Activated CD4-positive, CD25-positive, alpha-beta regulatory T cell treated with anti-CD3 and anti-CD28 coated beads, Interleukin-2, amount 50 U/mL, for 16 hours (primary cell): ENCODE data around the gene YEATS4.

Experiments used
- DNase-seq: peaks from one replicate; pipeline ENCODE4 v3.0.0-alpha.2; 2020; ENCODE audit warnings: low read depth, low spot score

The YEATS4 gene

DNA sequence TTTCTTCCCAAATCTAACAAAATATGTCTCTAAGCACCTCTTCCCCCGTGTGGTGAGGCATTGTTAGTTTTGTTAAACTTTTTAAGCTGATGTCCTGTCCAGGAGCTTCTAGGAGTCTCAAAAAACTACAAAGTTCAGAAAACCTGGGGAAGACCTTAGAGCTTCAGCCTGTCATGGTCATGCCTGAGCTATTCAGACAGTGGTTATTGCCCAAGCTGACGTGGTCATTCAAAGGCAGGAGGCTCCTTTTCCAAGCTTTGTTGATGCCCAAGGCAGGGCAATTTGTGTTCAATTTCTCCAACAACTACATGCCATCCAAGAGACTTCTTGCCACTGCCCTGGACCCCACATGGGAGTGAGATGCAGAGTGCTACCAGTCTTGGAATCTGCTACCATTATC, 17.1 kb upstream of the YEATS4 start:
- DNase-seq: no peak

DNA sequence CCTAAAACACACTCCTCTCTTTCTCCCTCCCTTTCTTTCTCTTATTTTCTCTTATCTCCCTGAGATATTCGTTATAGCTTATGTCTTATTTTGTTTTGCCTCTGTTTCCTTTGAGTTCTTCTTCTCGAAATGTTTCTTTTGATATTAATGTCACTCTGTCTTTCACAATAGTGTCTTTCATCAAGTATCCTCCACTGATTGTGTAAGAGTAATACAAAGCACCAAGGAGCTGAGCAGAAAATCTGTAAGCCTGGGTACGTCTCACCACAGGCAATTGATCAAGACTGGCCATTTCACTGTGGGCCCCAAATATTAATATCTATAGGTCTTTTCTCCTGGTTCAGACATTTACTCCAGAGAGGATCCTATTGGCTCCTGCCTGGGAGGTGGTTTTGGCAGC, 16.2 kb upstream of the YEATS4 start:
- DNase-seq: no peak

DNA sequence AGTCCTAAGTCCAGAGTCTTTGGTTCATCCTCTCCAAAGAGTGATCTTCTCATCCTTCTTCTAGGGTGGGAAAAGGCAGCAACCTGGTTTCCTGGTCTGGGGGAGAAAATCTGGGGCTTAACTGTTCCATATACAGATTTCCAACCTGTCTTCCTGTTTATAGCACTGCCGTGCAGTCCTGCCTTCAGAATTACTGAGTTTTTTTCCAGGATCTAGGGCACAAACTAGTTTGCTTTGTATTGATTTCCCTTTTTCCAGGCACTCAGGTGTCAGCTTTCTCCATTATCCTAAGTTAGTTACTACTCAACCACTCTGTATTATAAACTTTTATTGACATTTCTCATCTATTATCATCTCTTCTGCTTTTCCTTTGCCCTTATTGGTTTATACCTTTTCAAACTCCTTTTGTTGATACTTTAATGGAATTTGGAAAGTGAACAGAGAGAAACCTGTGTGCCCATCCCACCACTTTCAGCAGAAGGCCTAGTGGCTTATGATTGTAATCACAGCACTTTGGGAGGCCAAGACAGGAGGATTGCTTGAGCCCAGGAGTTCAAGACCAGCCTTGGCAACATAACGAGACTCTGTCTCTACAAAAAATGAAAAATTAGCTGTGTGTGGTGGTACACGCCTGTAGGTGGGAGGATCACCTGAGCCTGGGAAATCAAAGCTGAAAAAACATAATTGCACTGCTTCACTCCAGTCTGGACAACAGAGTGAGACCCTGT, 15.5 kb upstream of the YEATS4 start:
- no peak for DNase-seq

DNA sequence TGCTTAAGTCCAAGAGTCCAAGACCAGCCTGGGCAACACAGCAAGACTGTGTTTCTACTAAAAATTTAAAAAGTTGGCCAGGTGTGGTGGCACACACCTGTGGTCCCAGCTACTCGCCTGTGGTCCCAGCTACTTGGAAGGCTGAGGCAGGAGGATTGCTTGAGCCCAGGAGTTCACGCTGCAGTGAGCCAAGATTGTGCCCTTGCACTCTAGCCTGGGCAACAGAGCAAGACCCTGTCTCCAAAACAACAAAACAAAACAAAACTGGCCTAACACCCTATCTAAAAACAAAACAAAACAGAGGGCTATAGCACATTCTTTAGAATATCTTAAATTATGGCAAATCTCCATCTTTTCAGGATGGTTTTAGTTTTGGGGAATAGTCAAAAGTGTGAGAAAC, 14.5 kb upstream of the YEATS4 start:
- DNase-seq: no peak

DNA sequence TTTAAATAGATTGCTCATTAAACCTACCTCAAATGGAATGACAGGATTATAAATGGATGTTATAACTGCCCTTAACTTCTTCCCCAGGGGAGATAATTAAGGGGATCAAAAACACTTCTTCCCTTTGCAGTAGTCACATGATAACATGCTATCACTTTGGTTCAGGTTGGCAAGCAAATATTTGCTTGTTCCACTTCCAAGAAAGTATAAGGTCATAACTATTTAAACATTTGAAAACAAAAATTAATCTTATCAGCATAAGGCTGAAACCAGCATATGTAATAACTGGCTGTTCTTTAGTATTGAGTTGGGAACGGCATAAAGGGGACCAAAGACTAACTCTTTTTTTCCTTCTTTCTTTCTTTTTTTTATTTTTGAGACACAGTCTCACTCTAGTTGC, 13.8 kb upstream of the YEATS4 start:
- DNase-seq: no peak

DNA sequence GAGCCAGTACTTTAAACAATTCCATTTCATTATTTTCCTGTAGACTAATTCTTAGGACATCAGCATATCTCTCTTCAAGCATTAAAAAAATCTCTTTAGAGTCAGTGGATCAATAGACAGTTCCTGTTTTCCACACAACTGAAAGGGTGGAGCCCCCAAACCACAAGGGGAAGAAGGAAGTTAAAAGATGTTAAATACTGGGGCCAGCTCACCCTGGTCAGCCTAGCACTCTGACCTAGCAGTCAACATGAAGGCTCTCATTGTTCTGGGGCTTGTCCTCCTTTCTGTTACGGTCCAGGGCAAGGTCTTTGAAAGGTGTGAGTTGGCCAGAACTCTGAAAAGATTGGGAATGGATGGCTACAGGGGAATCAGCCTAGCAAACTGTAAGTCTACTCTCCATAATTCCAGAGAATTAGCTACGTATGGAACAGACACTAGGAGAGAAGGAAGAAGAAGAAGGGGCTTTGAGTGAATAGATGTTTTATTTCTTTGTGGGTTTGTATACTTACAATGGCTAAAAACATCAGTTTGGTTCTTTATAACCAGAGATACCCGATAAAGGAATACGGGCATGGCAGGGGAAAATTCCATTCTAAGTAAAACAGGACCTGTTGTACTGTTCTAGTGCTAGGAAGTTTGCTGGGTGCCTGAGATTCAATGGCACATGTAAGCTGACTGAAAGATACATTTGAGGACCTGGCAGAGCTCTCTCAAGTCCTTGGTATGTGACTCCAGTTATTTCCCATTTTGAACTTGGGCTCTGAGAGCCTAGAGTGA, 11.2 kb upstream of the YEATS4 start, which contains the start of gene LYZ:
LYZ (plus strand) TSS at position 220 of the 777 bp plus-strand sequence; CDS start at position 248, 28 bp downstream.
- DNase-seq: no peak

DNA sequence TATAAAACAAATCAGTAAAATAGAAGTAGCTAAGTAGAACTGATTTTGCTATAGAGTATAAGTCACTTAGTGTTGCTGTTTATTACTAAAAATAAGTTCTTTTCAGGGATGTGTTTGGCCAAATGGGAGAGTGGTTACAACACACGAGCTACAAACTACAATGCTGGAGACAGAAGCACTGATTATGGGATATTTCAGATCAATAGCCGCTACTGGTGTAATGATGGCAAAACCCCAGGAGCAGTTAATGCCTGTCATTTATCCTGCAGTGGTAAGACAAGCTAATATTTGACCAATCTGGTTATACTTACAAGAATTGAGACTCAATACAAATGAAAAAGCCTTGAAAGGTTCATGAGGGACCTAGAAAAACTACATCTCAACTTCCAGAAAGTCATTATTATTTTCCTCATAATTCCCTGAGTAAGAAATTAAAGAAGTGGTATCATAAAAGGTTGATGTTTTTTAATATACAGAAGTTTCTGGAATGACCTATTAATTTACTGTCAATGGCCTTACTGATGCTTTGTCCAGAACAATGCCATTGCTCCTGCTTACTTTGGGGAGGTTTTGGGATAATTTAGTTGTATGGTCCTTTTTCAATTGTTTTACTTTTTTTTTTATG, 9.4 kb upstream of the YEATS4 start:
- DNase-seq: no peak

DNA sequence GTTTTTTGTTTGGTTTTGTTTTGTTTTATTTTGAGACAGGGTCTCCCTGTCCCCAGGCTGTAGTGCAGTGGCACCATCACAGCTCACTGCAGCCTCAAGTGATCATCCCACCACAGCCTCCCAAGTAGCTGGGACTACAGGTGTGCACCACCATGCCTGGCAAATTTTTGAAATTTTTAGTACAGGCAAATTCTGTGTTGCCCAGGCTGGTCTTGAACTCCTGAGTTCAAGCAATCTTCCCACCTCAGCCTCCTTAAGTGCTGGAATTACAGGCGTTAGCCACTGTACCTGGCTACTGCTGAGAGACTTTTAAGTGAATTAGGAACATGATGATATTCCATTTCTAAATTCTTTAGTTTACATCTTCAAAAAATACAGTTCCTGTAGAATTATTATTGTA, 8.8 kb upstream of the YEATS4 start:
- no peak for DNase-seq

DNA sequence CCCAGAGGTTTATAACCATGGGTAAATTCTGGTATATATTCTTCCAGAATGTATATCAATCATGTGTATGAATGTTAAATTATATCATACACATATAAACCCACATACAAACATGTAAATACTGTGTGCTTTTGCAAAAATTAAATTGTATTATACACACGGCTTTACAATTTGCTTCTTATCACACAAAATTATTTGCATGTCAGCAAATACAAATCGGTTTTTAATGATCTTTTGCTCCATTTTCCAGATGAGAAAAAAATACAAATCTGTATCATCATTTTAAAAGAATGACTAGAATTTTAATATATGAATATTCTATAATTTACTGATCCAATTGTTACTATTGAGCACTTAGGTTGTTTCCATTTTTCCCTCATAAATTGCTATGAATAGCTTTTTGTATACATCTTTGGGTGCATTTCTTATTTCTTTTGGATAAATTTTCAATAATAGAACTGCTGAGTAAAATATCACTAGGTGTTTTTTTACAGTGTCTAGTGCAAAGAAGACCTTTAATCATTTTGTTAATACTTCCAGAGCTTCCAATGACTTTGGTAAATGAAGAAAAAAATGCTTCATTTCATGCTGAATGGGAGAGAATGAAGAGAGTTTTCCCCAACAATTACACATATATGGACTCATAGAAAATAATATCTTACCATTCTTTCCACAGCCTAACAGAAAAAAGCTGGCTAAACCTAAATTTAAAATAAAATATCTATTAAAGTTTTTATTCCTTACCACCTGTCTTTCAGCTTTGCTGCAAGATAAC, 7.9 kb upstream of the YEATS4 start:
- no peak for DNase-seq

DNA sequence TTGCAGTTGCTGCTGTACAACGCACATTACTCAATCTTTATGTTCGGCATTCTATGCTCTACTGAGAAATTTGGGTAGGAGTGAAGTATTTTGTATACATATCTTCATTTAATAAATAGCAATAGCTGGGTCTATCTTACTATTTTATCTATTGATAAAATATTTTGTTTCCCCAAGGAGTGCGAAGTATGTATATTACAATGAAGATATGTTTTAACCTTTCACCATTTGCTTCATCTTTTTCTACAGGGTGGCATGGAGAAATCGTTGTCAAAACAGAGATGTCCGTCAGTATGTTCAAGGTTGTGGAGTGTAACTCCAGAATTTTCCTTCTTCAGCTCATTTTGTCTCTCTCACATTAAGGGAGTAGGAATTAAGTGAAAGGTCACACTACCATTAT, 6.6 kb upstream of the YEATS4 start:
- no peak for DNase-seq

DNA sequence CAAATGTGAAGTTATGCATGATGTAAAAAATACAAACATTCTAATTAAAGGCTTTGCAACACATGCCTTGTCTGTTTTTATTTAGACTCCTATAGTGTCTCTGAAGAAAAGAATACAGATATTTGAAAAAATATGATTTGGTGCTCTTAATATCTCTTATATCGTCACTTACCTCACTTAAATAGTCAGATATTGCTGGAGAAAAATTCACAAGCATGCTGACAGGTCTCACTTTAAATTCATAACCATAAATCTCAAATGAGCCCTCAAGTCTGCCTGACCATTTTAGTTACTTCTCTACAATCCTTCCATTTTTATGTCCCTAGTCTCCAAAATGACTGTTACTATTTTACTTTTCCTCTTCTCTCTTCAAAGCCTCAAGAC, 5.4 kb upstream of the YEATS4 start:
- no peak for DNase-seq

DNA sequence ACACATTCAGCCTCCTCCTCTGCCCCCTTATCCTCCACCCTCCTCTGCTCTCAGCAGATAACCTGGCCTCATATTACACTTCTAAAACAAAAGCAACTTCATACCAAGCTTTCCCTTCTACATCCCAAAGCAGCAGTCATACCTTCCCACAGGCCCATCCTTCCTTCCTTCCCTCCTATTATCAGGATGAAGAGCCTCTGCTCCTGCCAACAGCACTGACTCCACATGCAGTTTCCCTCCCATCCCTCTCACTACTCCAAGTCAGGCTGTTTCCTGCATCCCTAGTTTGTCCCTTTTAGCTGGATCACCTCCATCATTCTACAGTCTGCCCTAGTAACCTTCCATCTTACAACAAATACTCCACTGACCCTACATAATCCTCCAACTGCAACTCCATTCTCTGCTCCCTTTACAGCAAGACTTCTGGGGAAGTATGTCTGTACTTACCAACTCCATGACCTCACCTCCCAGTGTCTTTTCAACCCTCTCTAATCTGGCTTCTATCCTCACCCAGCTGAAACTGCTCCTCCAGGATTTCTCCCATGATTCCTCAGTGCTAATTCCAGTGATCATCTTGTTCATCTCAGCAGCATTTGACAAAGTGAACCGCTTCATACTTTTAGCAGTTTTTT, 4.9 kb upstream of the YEATS4 start:
- no peak for DNase-seq

DNA sequence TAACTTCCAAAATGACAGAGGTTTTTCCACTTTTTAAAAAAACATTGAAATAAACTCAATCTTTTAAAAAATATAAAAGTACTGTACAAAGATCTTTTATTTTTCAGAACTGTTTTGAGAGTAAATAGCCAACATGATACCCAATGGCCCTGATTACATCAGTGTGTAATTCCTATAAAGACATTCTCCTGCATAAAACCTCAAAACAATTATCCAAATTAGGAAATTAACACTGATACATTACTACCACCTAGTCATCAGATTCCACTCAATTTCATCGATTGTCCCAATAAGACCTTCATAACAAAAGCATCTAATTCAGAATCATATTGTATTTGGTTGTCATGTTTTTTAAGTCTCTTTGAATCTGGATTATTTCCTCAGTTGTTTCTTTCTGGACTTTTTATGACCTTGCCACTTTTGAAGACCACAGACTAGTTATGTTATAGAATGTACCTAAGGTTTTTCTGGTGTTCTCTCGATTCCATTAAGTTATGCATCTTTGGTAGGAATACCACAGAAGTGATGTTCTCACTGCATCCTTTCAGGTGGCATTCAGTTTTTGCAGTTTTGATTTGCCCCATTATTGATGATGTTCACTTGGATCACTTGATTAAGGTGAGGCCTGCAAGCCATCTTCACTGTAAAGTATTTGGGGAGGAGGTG, 4.0 kb upstream of the YEATS4 start:
- DNase-seq: no peak

DNA sequence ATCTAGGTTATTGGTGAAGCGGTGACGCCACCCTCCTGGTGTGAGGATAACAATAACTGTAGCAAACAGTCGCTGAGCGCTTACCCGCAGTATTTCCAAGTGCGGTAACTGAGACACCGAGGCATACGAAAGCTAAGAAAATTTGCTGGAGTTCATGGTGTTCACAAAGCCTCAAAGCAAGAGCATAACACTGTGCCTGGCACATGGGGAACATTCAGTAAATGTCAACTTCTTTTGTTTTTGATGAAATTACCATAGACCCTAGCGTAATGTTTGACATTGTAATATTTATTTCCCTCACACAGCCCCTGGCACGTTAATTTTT, 767 bp downstream of the YEATS4 start:
- DNase-seq: no peak

DNA sequence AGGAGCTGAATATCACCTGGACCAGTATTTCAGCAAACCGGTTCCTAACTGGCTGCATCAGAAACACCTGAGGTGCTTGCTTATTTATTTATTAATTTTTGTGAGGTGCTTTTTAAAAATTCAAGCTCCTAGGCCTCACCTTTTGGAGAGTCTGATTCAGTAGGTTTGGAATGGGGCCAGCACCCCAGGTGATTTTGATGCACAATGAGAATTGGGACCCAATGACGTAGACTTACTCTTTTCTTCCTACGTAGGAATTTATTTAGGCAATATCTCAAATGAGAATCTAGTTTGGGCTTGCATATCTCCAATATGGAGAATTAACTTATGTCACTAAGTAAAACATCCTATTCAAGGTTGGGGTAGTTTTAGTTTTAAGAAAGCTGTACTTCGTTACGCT, 7.3 kb downstream of the YEATS4 start:
- no peak for DNase-seq

DNA sequence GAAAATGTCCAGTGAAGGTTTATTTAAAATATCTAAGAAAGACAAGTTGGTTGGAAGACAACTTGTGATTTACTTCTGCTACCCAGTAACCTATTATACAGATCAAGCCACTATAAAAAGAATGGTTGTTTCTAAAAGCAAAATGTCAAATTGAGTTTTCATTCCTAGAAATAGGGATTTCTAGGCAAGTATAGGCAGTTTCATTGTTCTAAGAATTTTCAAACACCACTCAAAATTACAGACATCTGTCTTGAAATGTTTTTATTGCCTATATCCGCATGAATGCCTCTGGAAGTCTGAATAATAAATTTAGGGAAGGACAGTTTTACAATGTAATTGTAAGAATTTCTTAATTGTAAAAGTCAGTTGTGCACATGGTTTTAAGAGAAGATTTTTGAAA, 8.6 kb downstream of the YEATS4 start:
- DNase-seq: no peak

DNA sequence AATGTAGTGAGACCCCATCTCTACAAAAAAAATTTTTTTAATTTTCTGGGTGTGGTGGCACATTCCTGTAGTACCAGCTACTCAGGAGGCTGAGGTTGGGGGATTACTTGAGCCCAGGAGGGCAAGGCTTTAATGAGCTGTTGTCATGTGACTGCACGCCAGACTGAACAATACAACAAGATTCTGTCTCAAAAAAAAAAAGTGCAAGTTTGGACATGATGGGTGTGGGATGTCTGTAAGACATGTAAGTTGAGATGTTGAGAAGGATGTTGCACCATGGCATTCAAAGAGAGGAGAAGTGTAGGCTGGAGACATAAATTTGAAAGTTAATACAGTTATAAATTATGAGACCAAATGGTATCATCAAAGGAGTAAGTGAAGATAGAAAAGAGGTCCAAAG, 23.5 kb downstream of the YEATS4 start:
- no peak for DNase-seq

DNA sequence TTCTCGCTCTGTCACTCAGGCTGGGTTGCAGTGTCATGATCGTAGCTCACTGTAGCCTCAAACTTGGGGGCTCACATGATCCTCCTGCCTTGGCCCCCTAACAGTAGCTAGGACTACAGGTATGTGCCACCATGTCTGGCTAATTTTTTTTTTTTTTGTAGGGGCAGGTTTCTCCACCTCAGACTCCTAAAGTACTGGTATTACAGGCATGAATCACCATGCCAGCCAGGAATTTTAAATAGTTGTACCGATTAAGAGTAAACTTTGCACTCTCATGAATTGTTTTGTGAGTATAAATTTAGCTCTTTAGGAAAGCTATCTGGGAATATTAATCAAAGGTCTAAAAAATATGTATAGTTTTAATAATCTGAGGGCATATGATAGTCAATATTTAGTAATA, 25.5 kb downstream of the YEATS4 start:
- DNase-seq: no peak

DNA sequence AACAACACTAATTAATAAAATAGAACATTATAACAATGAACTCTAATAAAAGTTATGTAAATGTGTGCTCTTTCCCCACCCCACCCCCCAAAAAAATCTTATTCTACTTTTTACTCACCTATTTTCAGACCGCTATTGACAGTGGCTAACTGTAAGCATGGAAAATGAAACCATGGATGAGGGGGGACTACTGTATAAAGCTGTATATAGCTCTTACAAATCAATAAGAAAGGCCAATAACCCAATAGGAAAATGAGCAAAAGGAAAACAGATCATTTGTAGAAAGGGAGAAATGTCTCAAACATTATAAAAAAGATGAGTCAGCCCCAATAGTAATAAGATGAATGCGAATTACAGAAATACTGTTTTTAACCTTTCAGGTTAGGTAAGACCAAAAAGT, 27.4 kb downstream of the YEATS4 start:
- DNase-seq: no peak

DNA sequence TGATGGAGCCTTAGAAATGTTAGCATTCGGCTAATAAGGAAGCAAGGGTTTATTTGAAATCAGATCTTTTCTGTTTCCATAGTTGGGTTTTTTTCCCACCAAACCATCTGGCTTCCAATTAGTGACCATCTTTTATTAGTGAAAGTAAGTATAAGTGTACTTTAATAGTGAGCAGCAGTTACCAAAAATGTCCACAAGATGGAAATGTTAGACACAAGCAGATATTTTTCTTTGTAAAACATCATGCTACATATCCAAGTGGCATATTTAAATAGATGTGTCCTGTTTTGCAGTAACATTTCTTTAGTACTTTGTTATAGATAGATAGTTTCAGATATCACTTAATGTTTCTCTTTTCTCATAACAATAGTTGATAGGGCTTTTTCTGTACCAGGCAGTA, 28.8 kb downstream of the YEATS4 start:
- DNase-seq: no peak

DNA sequence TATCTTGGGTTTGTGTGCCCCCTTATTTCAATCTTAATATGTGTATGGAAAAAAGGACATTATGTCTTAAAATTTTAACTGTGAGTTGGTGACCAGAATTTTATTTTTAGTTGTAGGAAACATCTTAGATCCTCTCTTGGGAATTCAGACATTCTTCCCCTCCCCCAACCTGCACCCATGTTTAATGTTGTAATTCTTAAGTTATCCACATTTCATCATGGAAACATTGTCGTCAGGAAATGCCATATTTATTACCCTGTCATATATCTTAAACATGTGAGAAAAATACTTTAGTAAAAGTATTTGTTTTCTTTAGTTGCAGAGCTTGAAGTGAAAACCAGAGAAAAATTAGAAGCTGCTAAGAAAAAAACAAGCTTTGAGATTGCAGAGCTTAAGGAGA, 30.3 kb downstream of the YEATS4 start:
- DNase-seq: no peak
